Mesendoderm (in vitro differentiated cells): ENCODE results near the gene G3BP1.

Experiments used
- DNase-seq: peaks from one replicate; pipeline ENCODE4 v3.0.0; 2013
- H2AK5ac ChIP-seq: 2 replicates; pipeline ENCODE4 v1.6.1; 2013; ENCODE audit warnings: low read length, inconsistent platforms
- H2BK120ac ChIP-seq: 2 replicates; pipeline ENCODE4 v1.6.1; 2013; ENCODE audit warnings: low read depth, mild to moderate bottlenecking, low read length, moderate library complexity, mixed read lengths
- H2BK15ac ChIP-seq: replicated peaks from 2 replicates; pipeline ENCODE4 v1.6.1; 2013; ENCODE audit warnings: low read depth, mild to moderate bottlenecking, moderate library complexity
- H2BK5ac ChIP-seq: 2 replicates; pipeline ENCODE4 v1.6.1; 2013; ENCODE audit warnings: low read length, inconsistent platforms
- H3K18ac ChIP-seq: 2 replicates; pipeline ENCODE4 v1.6.1; 2013; ENCODE audit warnings: mild to moderate bottlenecking, low read length, mixed read lengths
- H3K23ac ChIP-seq: one replicate; pipeline ENCODE4 v1.6.1; 2013; ENCODE audit warnings: low read length
- H3K27ac ChIP-seq: 2 replicates; pipeline ENCODE4 v1.5.1; 2013; ENCODE audit warnings: low read depth, mild to moderate bottlenecking, inconsistent platforms, low read length, moderate library complexity
- H3K27me3 ChIP-seq: 2 replicates; pipeline ENCODE4 v1.6.1; 2013; ENCODE audit warnings: low read length, control low read depth, mild to moderate bottlenecking, inconsistent platforms; ENCODE audit not compliant: insufficient read depth, poor library complexity
- H3K36me3 ChIP-seq: 2 replicates; pipeline ENCODE4 v1.6.1; 2013; ENCODE audit warnings: low read length, inconsistent platforms; ENCODE audit not compliant: control insufficient read depth, insufficient read depth
- H3K4ac ChIP-seq: one replicate; pipeline ENCODE4 v1.6.1; 2013; ENCODE audit warnings: low read depth, mild to moderate bottlenecking, low read length, moderate library complexity
- H3K4me1 ChIP-seq: 2 replicates; pipeline ENCODE4 v1.6.1; 2013; ENCODE audit warnings: low read depth, low read length, inconsistent platforms; ENCODE audit not compliant: control insufficient read depth
- H3K4me2 ChIP-seq: 2 replicates; pipeline ENCODE4 v1.6.1; 2013; ENCODE audit warnings: low read length
- H3K4me3 ChIP-seq: 2 replicates; pipeline ENCODE4 v1.5.1; 2013; ENCODE audit warnings: mild to moderate bottlenecking, low read length
- H3K56ac ChIP-seq: one replicate; pipeline ENCODE4 v1.6.1; 2013; ENCODE audit warnings: low read length
- H3K79me1 ChIP-seq: 2 replicates; pipeline ENCODE4 v1.6.1; 2013; ENCODE audit warnings: low read length, inconsistent platforms
- H3K79me2 ChIP-seq: 2 replicates; pipeline ENCODE4 v1.6.1; 2013; ENCODE audit warnings: mild to moderate bottlenecking, low read length; ENCODE audit not compliant: control insufficient read depth, insufficient read depth
- H3K9ac ChIP-seq: 2 replicates; pipeline ENCODE4 v1.6.1; 2013; ENCODE audit warnings: low read length, inconsistent platforms
- H4K5ac ChIP-seq: one replicate; pipeline ENCODE4 v1.6.1; 2013; ENCODE audit warnings: low read length
- H4K8ac ChIP-seq: one replicate; pipeline ENCODE4 v1.6.1; 2013; ENCODE audit warnings: low read depth, mild to moderate bottlenecking, control low read depth, low read length, moderate library complexity
- WGBS: extraction: QIAGEN DNeasy Blood & Tissue Kit; methylation state at CpG from one replicate; pipeline ENCODE4 v1.1.7; 2013; ENCODE audit warnings: low lambda C conversion rate, missing lambda C conversion rate; ENCODE audit not compliant: insufficient coverage; ENCODE audit errors: extremely low coverage; 5-methylcytosine and 5-hydroxymethylcytosine counted together

G3BP1 gene

DNA sequence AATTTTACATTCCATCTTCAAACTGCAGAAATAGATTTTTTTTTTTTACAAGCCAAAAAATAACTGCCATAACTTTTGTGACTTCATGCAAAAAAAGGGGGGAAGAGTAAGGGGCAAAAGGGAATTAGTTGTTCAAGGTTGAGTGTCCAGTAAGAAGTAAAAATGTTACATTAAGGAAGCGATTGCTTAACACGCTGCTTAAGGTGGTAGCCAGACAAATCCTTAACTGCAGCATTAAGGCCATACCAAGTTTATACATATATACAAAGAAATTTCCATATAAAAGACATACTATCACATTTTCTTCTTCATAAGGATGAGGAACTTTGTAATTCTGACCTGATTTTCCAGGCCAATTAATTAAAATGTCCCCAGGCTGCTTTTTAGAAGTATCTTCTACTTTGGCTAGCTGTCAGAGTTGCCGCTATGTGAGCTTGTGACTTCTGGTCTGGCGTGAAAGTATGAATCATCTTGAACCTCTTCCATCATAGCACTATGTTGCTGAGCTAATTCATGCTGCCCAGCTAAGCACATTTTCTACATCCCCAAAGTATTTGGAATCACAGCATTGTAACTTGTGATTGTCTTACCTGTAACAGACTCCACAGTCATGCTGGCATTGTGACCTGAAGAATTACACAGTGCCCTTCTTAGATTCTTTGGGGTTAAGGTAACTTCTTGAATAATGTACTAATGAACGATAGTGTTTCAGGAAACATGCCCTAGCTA is 40.0 kb downstream of the G3BP1 start:
- no peak overlapping the region for H2AK5ac ChIP-seq
- H3K79me1 ChIP-seq: peaks cover 10% of the 10 kb centered on the region
- H3K23ac ChIP-seq: no peak overlapping the region
- H3K27ac ChIP-seq: no peak overlapping the region
- H4K5ac ChIP-seq: no peak overlapping the region
- no peak overlapping the region for H3K4me3 ChIP-seq
- no peak for DNase-seq
- no peak overlapping the region for H2BK120ac ChIP-seq
- no peak overlapping the region for H2BK15ac ChIP-seq
- H3K36me3 ChIP-seq: peaks cover 8% of the 10 kb centered on the region
- H3K9ac ChIP-seq: no peak overlapping the region
- no peak overlapping the region for H3K4ac ChIP-seq
- H3K27me3 ChIP-seq: no peaks in the 10 kb centered on the region
- no peak overlapping the region for H3K56ac ChIP-seq
- no CpG with 5 or more reads among the region's 5 CpGs for WGBS
- no peak overlapping the region for H2BK5ac ChIP-seq
- H4K8ac ChIP-seq: no peak overlapping the region
- H3K18ac ChIP-seq: no peak overlapping the region
- no peak overlapping the region for H3K4me2 ChIP-seq
- H3K79me2 ChIP-seq: peaks cover 4% of the 10 kb centered on the region
- no peaks in the 10 kb centered on the region for H3K4me1 ChIP-seq

DNA sequence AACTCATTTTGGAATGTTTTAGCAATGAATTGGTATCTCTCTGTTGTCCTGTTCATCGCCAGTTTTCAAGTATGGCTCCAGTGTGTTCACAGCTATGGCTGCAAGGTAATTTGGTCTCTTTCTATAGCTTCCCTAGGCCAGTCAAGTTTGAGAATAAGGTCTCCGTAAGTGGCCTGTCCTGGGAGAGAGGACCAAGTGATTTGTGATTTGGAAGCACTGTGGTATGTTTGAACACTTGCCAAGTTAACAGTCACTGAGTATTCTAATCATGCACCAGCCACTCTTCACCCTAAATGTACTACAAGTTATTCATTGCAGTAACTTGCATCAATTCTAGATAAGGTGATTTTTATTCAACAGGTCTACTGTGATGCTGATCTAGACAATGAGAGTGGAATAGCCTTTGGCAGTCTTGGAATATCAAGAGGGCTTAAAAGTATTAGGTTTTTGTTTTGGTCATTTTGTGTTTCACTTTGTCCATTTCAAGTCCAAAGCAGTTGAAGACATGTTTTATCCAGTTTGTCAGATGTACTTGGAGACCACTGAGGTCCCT is 41.1 kb downstream of the G3BP1 start:
- no peak for DNase-seq
- Histone ChIP-seq H3K4me1 (no peaks in the 10 kb centered on the region), H3K4me3 (no peak overlapping the region), H2BK120ac (no peak overlapping the region), H2AK5ac (no peak overlapping the region), H4K5ac (no peak overlapping the region), H4K8ac (no peak overlapping the region), H3K4ac (no peak overlapping the region), H3K56ac (no peak overlapping the region), H3K9ac (no peak overlapping the region), H3K27me3 (no peaks in the 10 kb centered on the region), H3K36me3 (peaks cover 8% of the 10 kb centered on the region), H3K23ac (no peak overlapping the region), H3K4me2 (no peak overlapping the region), H3K27ac (no peak overlapping the region), H3K79me1 (peaks cover 8% of the 10 kb centered on the region), H2BK5ac (no peak overlapping the region), H2BK15ac (no peak overlapping the region), H3K79me2 (peaks cover 2% of the 10 kb centered on the region), H3K18ac (no peak overlapping the region)
- no CpG with 5 or more reads among the region's 2 CpGs for WGBS

DNA sequence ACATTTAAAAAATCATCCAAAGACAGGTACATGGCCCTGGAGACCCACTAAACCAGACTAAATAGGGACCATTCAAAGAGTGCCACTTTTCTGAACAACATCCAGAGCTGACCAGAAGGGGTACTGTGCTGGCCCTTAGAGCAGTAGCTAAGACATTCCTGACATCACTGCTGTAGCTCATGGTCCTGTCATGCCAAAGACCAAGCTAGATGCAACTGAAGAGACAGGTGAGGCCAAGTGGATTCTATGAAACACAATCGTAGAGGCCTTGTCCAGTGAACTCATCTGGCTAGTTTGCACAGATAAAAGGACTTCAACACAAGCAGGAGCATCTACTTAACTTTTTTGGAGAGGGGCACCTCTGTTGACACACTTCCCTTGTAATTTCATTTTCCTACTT is 43.3 kb downstream of the G3BP1 start:
- Histone ChIP-seq H4K5ac (no peak overlapping the region), H3K36me3 (peaks cover 4% of the 10 kb centered on the region), H3K18ac (no peak overlapping the region), H3K23ac (no peak overlapping the region), H2BK15ac (no peak overlapping the region), H3K4me3 (no peak overlapping the region), H4K8ac (no peak overlapping the region), H2BK120ac (no peak overlapping the region), H3K4me2 (no peak overlapping the region), H3K4me1 (no peaks in the 10 kb centered on the region), H3K9ac (no peak overlapping the region), H3K27ac (no peak overlapping the region), H2AK5ac (no peak overlapping the region), H3K79me1 (peaks cover 5% of the 10 kb centered on the region), H3K56ac (no peak overlapping the region), H3K4ac (no peak overlapping the region), H3K27me3 (no peaks in the 10 kb centered on the region), H2BK5ac (no peak overlapping the region), H3K79me2 (peaks cover 2% of the 10 kb centered on the region)
- WGBS: no CpG with 5 or more reads among the region's 1 CpG
- DNase-seq: no peak

DNA sequence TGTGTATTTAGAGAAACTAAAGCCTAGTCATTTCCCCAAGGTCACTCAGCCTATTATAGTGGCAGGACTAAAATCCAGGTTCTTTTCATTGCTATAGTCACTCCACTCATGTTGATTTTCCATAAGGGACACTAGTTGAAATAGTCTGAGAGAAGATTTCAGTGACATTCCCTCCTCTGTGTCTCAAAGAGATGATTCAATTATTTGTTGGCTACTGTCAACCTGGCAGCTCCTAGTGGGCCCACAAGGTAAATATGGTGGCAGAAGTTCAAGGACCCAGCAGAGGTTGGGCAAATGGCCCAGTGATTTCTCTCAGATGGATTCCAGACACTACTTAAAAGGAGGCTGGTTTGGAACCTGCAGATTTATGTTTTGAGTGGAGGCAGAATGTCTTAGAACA is 48.1 kb downstream of the G3BP1 start:
- Histone ChIP-seq H3K4ac (no peak overlapping the region), H2BK5ac (no peak overlapping the region), H3K4me2 (no peak overlapping the region), H4K5ac (no peak overlapping the region), H3K56ac (no peak overlapping the region), H2BK15ac (no peak overlapping the region), H3K23ac (no peak overlapping the region), H3K79me2 (no peaks in the 10 kb centered on the region), H2AK5ac (no peak overlapping the region), H3K9ac (no peak overlapping the region), H2BK120ac (no peak overlapping the region), H3K79me1 (peaks cover 3% of the 10 kb centered on the region), H3K4me3 (no peak overlapping the region), H3K36me3 (peaks cover 2% of the 10 kb centered on the region), H3K27ac (no peak overlapping the region), H3K27me3 (no peaks in the 10 kb centered on the region), H3K4me1 (no peaks in the 10 kb centered on the region), H4K8ac (no peak overlapping the region), H3K18ac (no peak overlapping the region)
- DNase-seq: no peak

DNA sequence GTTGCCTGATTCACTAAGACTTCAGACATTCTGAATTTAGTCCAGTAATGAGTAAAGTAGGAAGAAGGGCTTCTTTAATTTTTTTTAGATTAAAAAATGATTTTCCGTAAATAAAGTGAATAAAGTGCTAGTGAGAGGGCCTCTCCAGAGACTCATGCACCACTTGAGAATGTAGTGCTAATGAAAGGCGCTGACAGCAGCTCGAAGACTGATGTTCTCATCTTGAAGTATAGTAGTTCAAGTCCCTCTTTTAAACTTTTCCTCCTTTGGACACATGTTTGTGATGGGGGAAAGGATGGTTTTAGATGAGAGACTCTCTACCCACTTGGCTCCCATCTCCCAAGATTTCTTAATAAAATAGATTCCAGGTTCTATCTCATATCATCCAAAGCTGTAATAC is 48.5 kb downstream of the G3BP1 start:
- Histone ChIP-seq H2AK5ac (no peak overlapping the region), H3K18ac (no peak overlapping the region), H3K56ac (no peak overlapping the region), H3K79me2 (no peaks in the 10 kb centered on the region), H3K4ac (no peak overlapping the region), H3K4me1 (no peaks in the 10 kb centered on the region), H3K23ac (no peak overlapping the region), H3K27ac (no peak overlapping the region), H4K8ac (no peak overlapping the region), H2BK5ac (no peak overlapping the region), H3K4me3 (no peak overlapping the region), H2BK15ac (no peak overlapping the region), H3K79me1 (no peaks in the 10 kb centered on the region), H3K36me3 (no peaks in the 10 kb centered on the region), H3K9ac (no peak overlapping the region), H3K4me2 (no peak overlapping the region), H3K27me3 (no peaks in the 10 kb centered on the region), H4K5ac (no peak overlapping the region), H2BK120ac (no peak overlapping the region)
- no peak for DNase-seq
- no CpG with 5 or more reads among the region's 3 CpGs for WGBS

DNA sequence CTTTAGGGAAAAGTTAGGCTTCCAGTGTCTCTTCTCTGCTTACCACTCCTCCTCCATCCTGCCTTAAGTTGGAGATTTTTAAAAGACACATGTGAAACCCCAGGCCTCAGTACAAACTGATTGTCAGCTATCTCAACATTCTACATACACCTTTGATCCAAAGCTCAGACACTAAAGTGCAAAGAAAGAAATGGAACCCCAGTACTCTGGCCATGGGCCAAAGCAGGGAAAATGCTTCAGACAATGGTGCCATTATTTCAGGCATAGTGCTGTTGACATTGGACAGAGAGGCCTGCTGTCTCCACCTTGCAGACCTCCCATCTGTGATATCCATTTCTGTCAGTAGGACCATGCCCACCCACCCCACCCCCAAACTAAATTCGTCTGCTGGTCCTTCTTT is 49.1 kb downstream of the G3BP1 start:
- Histone ChIP-seq H2BK5ac (no peak overlapping the region), H2BK120ac (no peak overlapping the region), H4K5ac (no peak overlapping the region), H3K79me2 (no peaks in the 10 kb centered on the region), H3K4me2 (no peak overlapping the region), H3K4me1 (no peaks in the 10 kb centered on the region), H3K36me3 (peaks cover under 1% of the 10 kb centered on the region), H3K56ac (no peak overlapping the region), H3K4me3 (no peak overlapping the region), H3K18ac (no peak overlapping the region), H3K23ac (no peak overlapping the region), H3K27ac (no peak overlapping the region), H4K8ac (no peak overlapping the region), H3K4ac (no peak overlapping the region), H2BK15ac (no peak overlapping the region), H3K79me1 (no peaks in the 10 kb centered on the region), H2AK5ac (no peak overlapping the region), H3K9ac (no peak overlapping the region), H3K27me3 (no peaks in the 10 kb centered on the region)
- no peak for DNase-seq
- WGBS: no CpG with 5 or more reads among the region's 1 CpG
